Mesothelial cell of epicardium (in vitro differentiated cells): ENCODE results near the gene IGLON5. TPM values are rescaled to one million over a fixed set of nuclear protein-coding genes. Genes with fewer than 3 reads are reported as not detected.

Experiments
- DNase-seq, 2 experiments: peaks; one replicate each; pipeline ENCODE4 v3.0.0; 2021; ENCODE audit warnings: low spot score in 2 of 2; ENCODE audit not compliant: unreplicated experiment in 2 of 2
- H3K27ac Mint-ChIP-seq: 2 replicates; pipeline ENCODE4 v1.8.0; 2021; ENCODE audit warnings: mixed read lengths
- H3K27me3 Mint-ChIP-seq: 2 replicates; pipeline ENCODE4 v1.8.0; 2021; ENCODE audit warnings: low read depth, mixed read lengths
- H3K36me3 Mint-ChIP-seq: 2 replicates; pipeline ENCODE4 v1.8.0; 2021; ENCODE audit warnings: mixed read lengths
- H3K4me1 Mint-ChIP-seq: 2 replicates; pipeline ENCODE4 v1.8.0; 2021; ENCODE audit warnings: mixed read lengths
- H3K4me3 Mint-ChIP-seq: 2 replicates; pipeline ENCODE4 v1.8.0; 2021; ENCODE audit warnings: mild to moderate bottlenecking, moderate library complexity, mixed read lengths
- H3K9me3 Mint-ChIP-seq: 2 replicates; pipeline ENCODE4 v1.8.0; 2021; ENCODE audit warnings: mixed read lengths
- CTCF ChIP-seq: fragments of 200-600 bp; sonication (generic); IDR thresholded peaks from one replicate; pipeline ENCODE4 v1.5.0; 2021; ENCODE audit warnings: antibody characterized with exemption; ENCODE audit not compliant: unreplicated experiment
- total RNA-seq: library from RNA; stranded (reverse); gene quantifications from 3 replicates; pipeline ENCODE4 v1.2.1, GENCODE V29; 2021

IGLON5 gene
- total RNA-seq, 1 donor from 2014 or later: 24.9 TPM

GRCh38 chr19:51341976-51342580, 30.6 kb downstream of the IGLON5 start, which contains the start of gene VSIG10L:
Gene VSIG10L (minus strand): TSS chr19:51342139. CDS start chr19:51342124, 15 bp downstream.
- TF ChIP-seq CTCF: no peak
- H3K27ac Mint-ChIP-seq: no peak within 1 kb of the TSS
- H3K27me3 Mint-ChIP-seq: peaks cover 15% of the 10 kb centered on the region
- no peaks in the 10 kb centered on the region for H3K9me3 Mint-ChIP-seq
- no peak for DNase-seq
- peak within 1 kb of the TSS; percentile 48 for H3K4me3 Mint-ChIP-seq
- H3K4me1 Mint-ChIP-seq: peaks cover 25% of the 10 kb centered on the region
- peaks cover 7% of the 10 kb centered on the region for H3K36me3 Mint-ChIP-seq

DNA sequence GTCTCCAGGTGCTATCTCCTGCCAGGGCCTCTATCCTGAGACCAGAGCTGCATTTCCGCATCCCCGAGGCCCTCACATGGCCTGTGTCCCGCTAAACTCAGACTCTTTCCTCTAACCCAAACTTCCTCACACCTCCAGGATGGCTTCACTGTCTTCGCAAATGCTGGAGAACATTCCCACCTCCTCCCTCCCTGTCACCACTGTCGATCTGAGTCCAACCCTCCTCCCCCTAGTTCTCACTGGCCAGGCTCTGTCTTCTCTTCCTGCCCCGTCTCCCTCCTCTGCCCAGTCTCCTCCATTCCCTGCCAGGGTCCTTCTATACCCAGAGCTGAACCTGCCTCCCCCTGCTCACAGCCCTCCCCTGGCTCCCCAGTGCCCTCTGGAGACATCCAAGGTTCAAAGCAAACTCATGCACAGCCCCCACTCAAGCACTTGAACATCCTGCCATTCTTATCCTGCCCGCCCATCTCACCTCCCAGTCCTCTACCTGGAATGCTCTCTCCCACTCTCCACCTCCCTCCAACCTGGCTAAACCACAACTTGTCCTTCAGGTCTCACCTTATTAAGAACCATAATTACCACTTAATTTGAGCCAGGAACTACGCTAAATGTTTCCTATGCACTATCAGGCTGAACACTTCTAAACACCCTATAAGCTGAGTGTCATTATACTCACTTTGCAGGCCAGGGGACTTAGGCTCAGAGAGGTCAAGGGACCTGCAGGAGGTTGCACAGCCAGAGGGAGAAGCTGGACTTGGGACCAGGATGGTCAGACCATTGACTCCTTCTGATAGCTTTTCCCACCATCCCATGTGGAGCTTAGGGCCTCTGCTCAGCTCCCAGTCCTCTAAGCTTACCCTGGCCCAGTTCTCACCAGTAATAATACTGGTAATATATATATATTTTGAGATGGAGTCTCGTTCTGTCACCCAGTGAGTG, 31.5 kb downstream of the IGLON5 start:
- H3K27ac Mint-ChIP-seq: no peak overlapping the region
- peaks cover 25% of the 10 kb centered on the region for H3K4me1 Mint-ChIP-seq
- DNase-seq: no peak
- H3K36me3 Mint-ChIP-seq: peaks cover 11% of the 10 kb centered on the region
- no peak for TF ChIP-seq CTCF
- no peaks in the 10 kb centered on the region for H3K9me3 Mint-ChIP-seq
- peaks cover 15% of the 10 kb centered on the region for H3K27me3 Mint-ChIP-seq
- H3K4me3 Mint-ChIP-seq: peak overlapping the region; percentile 18

DNA sequence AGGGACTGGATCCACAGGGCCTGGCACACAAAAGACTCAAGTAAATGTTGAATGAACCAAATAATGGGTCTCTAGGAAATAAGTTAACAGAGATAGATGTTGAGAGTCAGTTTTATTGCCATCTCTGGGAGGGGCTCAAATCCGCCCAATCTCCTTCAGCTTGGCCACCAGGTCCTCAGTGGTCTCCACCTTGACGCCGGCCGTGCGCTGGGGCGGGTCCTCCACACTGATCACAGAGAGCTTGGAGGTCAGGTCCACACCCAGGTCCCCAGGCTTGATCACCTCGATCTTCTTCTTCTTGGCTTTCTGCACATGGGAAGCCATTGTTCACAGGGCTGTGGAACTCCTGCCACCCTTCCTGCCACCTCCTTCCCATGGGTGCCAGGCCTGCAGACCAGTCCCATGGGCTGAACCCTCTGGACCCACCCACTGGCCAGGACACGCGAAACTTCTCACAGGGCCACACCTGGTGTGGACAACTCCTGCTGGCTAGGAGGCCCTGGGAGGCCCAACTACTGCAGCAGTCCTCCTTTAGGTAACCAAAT, 33.7 kb downstream of the IGLON5 start:
- H3K36me3 Mint-ChIP-seq: peaks cover 11% of the 10 kb centered on the region

GRCh38 chr19:51346742-51347141, 35.3 kb downstream of the IGLON5 start:
- no peak for DNase-seq
- Mint-ChIP-seq H3K27me3 (peaks cover 5% of the 10 kb centered on the region), H3K36me3 (peaks cover 21% of the 10 kb centered on the region), H3K27ac (no peak overlapping the region), H3K4me1 (peaks cover 9% of the 10 kb centered on the region), H3K9me3 (no peaks in the 10 kb centered on the region), H3K4me3 (no peak overlapping the region)
- no peak for TF ChIP-seq CTCF

More for the DNA sequence above, 33.7 kb downstream of the IGLON5 start:
- Mint-ChIP-seq H3K9me3 (no peaks in the 10 kb centered on the region), H3K4me3 (no peak overlapping the region), H3K4me1 (peaks cover 15% of the 10 kb centered on the region), H3K27me3 (peaks cover 15% of the 10 kb centered on the region), H3K27ac (no peak overlapping the region)
- TF ChIP-seq CTCF: no peak
- no peak for DNase-seq

DNA sequence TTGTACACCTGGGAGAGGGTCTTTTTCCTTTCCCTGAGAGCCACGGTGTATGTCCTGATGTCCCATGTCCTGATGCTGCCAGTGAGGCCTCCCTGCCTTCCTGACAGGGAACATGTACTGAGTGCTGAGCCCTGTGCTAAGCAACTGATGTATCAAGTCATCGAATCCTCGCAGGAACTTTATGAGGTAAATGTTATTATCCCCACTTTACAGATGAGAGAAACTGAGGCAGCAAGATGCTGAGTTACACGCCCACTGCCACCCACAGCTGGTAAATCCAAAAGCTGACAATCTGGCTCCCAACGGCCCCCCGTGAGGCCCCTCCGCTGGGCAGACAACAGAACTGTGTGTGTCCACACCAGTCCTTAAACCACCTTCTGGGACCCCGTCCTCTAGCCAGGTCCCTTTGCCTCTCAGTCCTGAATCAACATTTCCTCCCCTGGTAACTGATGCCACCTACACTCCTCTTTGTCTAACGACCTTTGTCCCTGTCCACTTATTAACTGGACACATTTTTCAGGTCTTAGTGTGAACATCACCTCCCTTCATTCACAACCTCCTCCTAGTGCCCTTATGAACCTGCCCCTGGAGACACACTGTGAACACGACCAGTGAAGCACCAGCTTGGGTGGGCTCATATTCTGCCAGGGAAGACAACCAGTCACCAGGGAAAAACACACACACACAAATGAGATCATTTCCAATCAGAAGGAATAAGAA, 35.9 kb downstream of the IGLON5 start:
- no peak overlapping the region for H3K4me3 Mint-ChIP-seq
- no peaks in the 10 kb centered on the region for H3K9me3 Mint-ChIP-seq
- no peak for DNase-seq
- peaks cover 3% of the 10 kb centered on the region for H3K27me3 Mint-ChIP-seq
- no peak overlapping the region for H3K27ac Mint-ChIP-seq
- H3K4me1 Mint-ChIP-seq: peaks cover 7% of the 10 kb centered on the region
- TF ChIP-seq CTCF: no peak
- H3K36me3 Mint-ChIP-seq: peaks cover 26% of the 10 kb centered on the region
